Measurements from ENCODE around the gene FRMD4B.

FRMD4B gene

GRCh38 chr3:69389520-69390248, 3.8 kb upstream of the FRMD4B start:
- DNase-seq, result no peak
- TF ChIP-seq GATA1 (IDR thresholded peaks at IDR 0.05; ENCODE audit: low read depth, low read length) (no peak), POLR2A (IDR thresholded peaks at IDR 0.05; ENCODE audit: low read length) (no peak)

GRCh38 chr3:69388241-69388640, 2.4 kb upstream of the FRMD4B start:
- TF ChIP-seq POLR2A (IDR thresholded peaks at IDR 0.05; ENCODE audit: low read length) (no peak), GATA1 (IDR thresholded peaks at IDR 0.05; ENCODE audit: low read depth, low read length) (no peak)
- DNase-seq, result no peak

- DNase-seq, result no peak
- TF ChIP-seq GATA1 (IDR thresholded peaks at IDR 0.05; ENCODE audit: low read depth, low read length) (no peak), POLR2A (IDR thresholded peaks at IDR 0.05; ENCODE audit: low read length) (no peak)
Observed at GRCh38 chr3:69386556-69387385, 883 bp upstream of the FRMD4B start.

GRCh38 chr3:69385123-69385722, 665 bp downstream of the FRMD4B start:
- TF ChIP-seq GATA1 (IDR thresholded peaks at IDR 0.05; ENCODE audit: low read depth, low read length) (no peak), POLR2A (IDR thresholded peaks at IDR 0.05; ENCODE audit: low read length) (no peak)
- no peak for DNase-seq

DNA sequence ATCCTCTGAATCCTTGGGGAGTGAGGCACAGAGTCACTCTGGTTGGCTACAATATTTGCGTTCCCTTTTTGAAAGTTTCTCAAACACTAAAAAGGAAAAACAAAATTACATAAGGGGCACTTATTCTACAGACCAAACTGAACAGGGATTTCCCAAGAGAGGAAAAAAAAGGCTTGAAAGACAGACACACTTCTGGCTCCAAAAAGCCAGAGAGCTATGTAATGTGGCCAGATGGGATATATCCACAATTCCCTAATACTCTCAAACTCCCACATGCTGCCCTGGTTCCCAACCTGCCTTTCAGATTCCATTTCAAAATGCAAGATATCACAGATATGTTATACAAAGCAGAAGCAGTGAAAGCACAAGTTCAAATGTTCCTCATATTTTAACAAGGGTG, 1.6 kb downstream of the FRMD4B start:
- TF ChIP-seq POLR2A (IDR thresholded peaks at IDR 0.05; ENCODE audit: low read length), result no peak
- no peak for TF ChIP-seq GATA1 (IDR thresholded peaks at IDR 0.05; ENCODE audit: low read depth, low read length)
- no peak for DNase-seq

- TF ChIP-seq POLR2A (IDR thresholded peaks at IDR 0.05; ENCODE audit: low read length) (no peak), GATA1 (IDR thresholded peaks at IDR 0.05; ENCODE audit: low read depth, low read length) (no peak)
- DNase-seq, result no peak
Observed at GRCh38 chr3:69379661-69380060, 6.2 kb downstream of the FRMD4B start.

- no peak for DNase-seq
Observed at GRCh38 chr3:69378112-69378802, 7.6 kb downstream of the FRMD4B start.

GRCh38 chr3:69377262-69377661, 8.6 kb downstream of the FRMD4B start:
- TF ChIP-seq GATA1 (IDR thresholded peaks at IDR 0.05; ENCODE audit: low read depth, low read length), result no peak
- no peak for TF ChIP-seq POLR2A (IDR thresholded peaks at IDR 0.05; ENCODE audit: low read length)
- no peak for DNase-seq

More at GRCh38 chr3:69378112-69378802, 7.6 kb downstream of the FRMD4B start:
- TF ChIP-seq GATA1 (IDR thresholded peaks at IDR 0.05; ENCODE audit: low read depth, low read length) (no peak), POLR2A (IDR thresholded peaks at IDR 0.05; ENCODE audit: low read length) (no peak)

DNA sequence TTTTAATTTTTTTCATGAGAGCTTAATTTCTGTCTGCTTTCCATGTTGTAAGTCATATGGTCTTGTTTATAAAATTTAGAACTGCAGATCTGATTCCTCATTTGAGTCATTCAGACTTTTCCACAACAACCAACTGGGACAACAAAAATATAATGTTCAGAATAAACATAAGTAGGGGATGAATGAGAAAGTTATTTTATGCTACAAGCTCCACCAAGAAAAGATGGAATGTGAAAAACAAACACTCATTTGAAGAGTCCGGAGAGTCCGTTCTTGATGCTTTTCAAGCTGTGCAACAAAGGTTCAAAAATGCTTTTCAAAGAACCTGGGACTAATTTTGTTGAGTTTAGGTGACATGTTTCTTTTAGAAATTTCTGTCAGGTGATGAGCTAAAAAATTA, 9.2 kb downstream of the FRMD4B start:
- DNase-seq, result no peak
- TF ChIP-seq GATA1 (IDR thresholded peaks at IDR 0.05; ENCODE audit: low read depth, low read length), result no peak
- TF ChIP-seq POLR2A (IDR thresholded peaks at IDR 0.05; ENCODE audit: low read length), result no peak

- TF ChIP-seq GATA1 (IDR thresholded peaks at IDR 0.05; ENCODE audit: low read depth, low read length) (no peak), POLR2A (IDR thresholded peaks at IDR 0.05; ENCODE audit: low read length) (no peak)
- DNase-seq, result no peak
Observed at GRCh38 chr3:69371816-69372215, 14.1 kb downstream of the FRMD4B start.

GRCh38 chr3:69370901-69371301, 15.0 kb downstream of the FRMD4B start:
- no peak for DNase-seq
- no peak for TF ChIP-seq GATA1 (IDR thresholded peaks at IDR 0.05; ENCODE audit: low read depth, low read length)
- no peak for TF ChIP-seq POLR2A (IDR thresholded peaks at IDR 0.05; ENCODE audit: low read length)

DNA sequence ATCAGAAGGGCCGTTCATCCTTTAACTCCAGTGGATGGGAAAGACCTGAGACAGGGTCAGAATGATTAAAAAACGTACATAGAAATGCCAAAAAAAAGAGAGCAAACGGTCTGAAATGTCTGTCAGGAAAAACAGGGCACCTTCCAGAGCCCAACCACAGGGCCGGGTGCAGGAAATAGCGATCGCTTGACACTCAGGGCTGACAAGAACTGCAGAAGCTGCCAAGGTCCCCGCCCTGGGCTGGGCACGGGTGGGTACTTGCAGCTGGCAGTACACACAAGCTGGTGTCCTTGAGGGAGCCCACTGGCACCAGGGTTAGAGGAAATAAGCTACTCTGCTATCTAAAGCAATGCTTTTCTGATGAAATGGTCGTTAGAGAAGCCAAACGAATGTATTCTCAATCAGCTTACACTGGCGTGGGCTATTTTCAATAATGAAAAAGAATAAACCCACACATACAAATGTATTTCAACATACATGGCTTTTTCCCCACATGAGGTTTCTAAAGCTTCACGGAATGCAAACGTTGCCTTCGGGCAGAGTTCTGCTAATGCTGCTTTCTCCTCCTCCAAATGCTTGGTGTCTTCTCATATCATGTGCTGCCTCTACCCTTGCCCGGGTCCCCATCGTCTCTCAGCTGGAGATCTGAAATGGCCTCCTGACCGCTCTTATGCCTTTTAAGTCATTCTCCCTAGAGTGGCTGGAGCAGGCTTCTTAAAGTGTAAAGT, 15.6 kb downstream of the FRMD4B start:
- no peak for DNase-seq
- no peak for TF ChIP-seq GATA1 (IDR thresholded peaks at IDR 0.05; ENCODE audit: low read depth, low read length)
- no peak for TF ChIP-seq POLR2A (IDR thresholded peaks at IDR 0.05; ENCODE audit: low read length)

DNA sequence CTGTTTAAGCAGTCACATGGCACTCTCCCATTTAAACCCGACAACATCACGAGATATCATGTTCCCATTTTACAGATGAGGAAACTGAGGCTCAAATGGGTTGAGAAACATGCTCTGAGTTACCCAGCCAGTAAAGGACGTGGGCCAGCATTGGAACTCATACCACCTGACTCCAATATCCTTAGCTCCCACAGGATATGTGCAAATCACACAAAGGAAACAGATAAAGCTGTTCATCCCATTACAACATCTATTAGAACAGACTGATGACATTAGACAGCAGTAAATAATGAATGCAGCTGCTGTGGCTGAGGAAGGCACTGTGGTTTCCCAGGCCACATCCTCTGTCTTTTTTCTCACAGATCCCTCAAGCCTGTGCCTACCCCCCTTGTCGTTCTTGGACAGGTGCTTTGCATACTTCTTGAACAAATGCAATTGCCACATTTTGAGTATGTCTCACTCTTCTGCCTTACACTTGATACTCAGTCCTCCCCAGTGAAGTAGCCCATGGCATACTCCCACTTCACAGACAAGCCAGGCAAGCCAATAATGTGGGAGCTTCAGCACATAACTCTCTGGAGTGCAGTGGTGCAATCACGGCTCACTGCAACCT, 17.7 kb downstream of the FRMD4B start:
- no peak for TF ChIP-seq GATA1 (IDR thresholded peaks at IDR 0.05; ENCODE audit: low read depth, low read length)
- TF ChIP-seq POLR2A (IDR thresholded peaks at IDR 0.05; ENCODE audit: low read length), result no peak
- DNase-seq, result no peak

Data from erythroblast (primary cell).